GM10847 (cell line): ENCODE data around the gene SPRR1A.

Source experiments
- POLR2A ChIP-seq: IDR thresholded peaks from 2 replicates; pipeline ENCODE4 v1.6.1; 2011; ENCODE audit not compliant: insufficient read length; ENCODE audit errors: extremely low read depth

Gene SPRR1A

DNA sequence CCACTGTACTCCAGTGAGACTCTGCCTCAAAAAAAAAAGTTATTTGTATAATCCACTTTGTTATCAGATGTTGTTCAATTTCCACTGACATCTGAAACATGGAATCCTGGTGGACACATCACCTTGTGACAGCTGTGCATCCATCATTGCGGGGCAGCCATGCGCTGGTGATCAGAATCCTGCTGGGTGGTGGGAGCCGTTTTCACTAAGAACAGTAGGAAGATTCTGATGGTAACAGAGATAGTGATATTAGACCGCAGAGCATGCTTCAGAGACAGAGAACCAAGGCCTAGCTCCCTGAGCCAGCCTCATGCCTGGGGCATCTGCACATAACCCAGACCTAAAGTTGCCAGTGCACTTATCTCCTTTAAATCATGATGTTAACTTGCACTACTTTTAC lies 14.6 kb downstream of the SPRR1A start:
- no peak for TF ChIP-seq POLR2A

DNA sequence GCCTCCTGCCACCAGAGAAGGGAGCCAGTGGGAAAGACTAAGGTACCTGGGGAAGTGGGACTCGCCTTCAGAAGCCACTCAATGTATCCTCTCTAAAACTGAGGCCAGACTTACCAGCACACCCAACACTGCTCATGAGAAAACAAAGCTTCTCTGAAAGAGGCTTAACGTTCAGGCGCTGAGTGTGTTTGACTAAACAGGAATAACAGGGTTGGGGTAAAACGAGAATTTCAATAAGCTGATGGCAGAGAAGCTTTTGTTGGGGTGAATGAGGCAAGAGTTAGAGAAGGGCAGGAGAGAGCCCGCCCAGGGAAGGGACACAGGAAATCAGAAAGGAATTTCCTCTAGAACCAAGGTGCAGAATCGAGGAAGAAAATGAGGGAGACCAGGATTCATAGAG lies 15.9 kb downstream of the SPRR1A start:
- no peak for TF ChIP-seq POLR2A

DNA sequence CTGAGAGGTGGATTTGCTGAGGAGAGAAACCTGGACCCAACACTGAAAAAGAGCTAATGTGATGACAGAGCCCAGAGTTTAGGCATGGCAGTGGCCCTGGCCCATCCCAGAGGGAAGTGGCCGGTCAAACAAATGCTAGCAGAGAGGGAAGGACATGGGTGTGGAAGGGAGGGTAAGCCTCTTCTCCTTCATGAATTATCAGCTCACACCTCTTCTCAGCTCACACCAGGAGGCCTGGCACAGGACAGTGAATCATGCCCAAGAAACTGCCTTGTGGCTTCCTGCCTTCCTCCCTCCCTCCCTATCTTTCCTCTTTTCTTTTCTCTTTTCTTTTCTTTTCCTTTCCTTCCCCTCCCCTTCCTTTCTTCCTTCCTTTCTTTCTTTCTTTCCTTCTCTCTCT lies 16.4 kb downstream of the SPRR1A start:
- TF ChIP-seq POLR2A: no peak

DNA sequence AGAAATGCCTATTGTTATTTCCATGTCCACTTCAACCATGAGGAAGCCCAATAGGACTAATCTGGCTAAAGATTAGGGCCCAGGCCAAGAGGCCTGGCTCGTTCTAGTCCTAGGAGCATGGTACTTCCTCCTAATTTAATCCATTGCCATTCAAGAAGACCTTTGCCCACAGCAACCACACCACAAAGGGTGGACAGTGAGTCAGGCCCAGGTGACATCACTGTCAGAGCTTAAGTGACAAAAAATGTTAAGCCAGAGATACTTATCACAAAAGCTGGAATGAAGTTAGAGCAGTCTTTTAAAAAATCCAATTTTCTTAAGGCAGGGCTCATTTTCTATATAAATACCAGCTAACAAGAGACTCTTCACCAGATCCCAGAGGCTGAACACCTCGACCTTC lies 17.5 kb downstream of the SPRR1A start, which contains the start of gene SPRR3:
SPRR3 (plus strand) TSS at position 368 of the 400 bp plus-strand sequence. CDS start 1,272 bp downstream, outside the sequence.
- no peak for TF ChIP-seq POLR2A

DNA sequence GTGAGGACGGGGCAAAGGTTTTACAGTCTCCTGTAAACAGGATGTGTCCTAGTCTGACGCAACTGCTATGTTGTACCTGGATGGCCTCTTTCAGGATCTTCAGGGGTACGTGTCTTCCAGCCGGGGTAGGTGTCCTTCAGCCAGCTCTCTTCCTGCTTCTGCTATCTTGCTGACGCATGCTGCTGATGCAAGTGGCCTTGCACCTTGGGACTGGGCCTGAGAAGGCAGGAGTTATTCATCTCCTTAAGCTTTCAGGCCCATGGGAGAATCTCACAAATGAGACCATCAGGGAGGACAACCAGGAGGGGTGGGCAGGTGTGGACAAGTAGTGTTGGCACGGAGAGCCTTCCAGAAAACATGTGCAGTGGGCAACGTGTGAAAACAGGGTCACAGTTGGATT lies 39.2 kb downstream of the SPRR1A start:
- TF ChIP-seq POLR2A: no peak

DNA sequence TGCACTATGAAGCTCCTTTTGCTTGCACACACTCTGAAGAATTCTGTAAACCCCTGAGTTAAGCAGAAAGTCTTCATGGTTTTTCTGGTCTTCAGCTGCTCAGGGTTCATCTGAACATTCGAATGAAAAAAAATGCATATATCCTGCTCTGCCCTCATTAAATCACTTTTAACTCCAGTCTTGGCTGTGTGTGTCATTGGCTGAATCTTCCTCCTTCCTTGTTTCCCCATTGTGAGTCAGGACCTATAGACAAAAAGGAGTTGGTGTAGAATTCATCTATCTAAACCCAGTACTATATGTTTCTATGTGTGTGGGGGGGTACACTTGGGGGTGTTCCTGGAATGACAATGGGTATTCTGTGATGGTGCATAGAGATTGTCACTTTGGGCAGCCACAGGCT lies 40.5 kb downstream of the SPRR1A start:
- TF ChIP-seq POLR2A: no peak

DNA sequence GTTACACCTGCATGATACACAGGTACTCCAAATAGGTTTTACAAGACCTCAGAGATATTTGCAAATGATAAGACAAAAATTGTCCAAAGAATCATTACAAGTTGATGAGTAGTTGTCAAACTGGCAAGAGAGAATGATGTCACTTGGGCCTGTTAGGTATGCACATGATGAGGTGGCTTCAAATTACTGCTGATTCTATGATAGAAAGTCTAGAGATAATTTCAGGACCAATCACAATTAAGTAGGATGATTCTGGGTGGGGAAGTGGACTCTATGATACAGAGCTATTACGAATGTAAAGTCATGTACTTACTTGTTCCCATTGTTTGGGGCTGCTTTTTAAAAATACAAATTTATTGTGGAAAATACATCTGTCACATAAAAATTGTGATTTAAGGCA lies 41.9 kb downstream of the SPRR1A start:
- no peak for TF ChIP-seq POLR2A

DNA sequence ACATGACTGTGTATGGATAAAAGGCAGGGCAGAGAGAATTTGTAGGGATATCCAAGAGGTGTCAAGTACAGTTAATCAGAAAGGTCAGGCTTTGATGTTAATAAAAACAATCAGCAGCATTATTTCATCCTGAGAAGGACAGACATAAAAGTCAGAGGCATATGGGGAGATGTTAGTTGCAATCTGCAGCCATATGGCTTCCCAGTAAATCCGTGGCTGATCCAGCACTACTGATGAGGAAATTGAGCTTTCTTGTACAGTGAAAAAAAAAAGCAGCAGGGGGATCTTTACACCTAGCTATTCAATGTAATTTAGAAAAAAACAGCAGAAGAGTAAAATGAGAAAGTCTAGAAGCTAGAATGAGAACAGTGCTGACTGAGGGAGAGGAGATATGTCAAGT lies 44.9 kb downstream of the SPRR1A start:
- no peak for TF ChIP-seq POLR2A

DNA sequence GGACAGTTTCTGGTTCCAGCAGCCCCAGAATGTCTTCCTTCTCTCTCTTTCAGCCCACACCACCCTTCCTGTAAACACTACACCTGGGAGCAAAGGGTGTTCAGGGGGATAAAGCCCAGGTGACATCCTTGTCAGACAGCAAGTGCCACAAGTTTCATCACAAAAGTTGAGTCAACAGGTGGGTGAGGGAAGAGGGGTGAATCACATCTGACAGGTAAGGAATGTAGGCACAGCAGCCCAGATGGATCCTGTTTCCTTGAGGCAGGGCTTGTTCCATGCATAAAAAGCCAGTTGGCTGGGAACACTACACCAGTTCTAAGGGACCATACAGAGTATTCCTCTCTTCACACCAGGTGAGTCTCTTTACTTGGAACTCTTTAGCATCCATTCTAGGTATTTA lies 47.0 kb downstream of the SPRR1A start, which contains the start of gene SPRR1B:
SPRR1B (plus strand) TSS at position 309 of the 400 bp plus-strand sequence. CDS start 1,143 bp downstream, outside the sequence.
- no peak for TF ChIP-seq POLR2A

DNA sequence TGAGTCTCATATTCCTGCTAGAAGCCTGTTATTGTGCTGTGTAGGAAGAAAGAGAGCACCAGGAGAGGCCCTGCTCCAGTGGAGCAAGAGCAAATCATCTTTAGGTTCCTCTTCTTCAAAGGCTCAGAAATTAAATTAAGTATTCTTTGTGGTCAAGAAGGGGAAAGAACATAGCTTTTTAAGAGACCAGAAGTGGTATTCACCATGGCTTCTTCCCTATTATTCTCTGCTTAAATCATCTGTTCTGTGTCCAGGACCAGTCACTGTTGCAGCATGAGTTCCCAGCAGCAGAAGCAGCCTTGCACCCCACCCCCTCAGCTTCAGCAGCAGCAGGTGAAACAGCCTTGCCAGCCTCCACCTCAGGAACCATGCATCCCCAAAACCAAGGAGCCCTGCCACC lies 48.2 kb downstream of the SPRR1A start:
- TF ChIP-seq POLR2A: no peak

DNA sequence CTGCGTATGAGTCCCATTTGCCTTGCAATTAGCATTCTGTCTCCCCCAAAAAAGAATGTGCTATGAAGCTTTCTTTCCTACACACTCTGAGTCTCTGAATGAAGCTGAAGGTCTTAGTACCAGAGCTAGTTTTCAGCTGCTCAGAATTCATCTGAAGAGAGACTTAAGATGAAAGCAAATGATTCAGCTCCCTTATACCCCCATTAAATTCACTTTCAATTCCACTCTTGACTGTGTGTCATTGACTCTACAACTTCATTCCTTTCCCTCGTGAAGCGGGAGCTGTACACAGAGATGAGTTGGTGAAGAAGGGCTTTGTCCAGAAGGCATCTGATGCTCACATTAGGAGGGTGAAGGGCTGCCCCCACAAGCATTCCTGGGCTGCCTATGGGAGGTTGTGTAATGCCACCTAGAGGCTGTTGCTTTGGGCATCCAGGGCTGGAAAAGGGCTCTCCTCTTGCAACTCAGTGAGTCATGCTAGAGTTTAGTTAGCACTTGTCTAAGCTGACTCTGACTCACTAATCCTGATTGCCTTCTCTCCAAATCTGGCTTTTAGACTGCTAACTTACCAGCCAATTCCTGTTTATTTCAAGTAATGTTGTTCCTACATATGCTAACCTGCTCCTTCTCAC lies 48.9 kb downstream of the SPRR1A start:
- no peak for TF ChIP-seq POLR2A

DNA sequence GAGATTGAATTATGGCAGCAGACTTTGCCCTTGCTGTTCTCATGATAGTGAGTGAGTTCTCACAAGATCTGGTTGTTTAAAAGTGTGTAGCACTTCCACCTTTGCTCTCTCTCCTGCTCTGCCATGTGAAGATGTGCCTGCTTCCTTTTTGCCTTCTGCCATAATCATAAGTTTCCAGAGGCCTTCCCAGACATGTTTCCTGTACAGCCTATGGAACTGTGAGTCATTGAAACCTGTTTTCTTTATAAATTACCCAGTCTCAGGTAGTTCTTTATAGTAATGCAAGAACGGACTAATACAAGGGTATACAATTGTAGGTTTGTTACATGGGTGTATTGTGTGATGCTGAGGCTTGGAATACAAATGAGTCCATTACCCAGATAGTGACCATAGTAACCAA lies 51.3 kb downstream of the SPRR1A start:
- TF ChIP-seq POLR2A: no peak
